ENCODE measurements around the gene CCNF. TPM values are rescaled to one million over a fixed set of nuclear protein-coding genes. Genes with fewer than 3 reads are reported as not detected.

CCNF gene
- total RNA-seq, 1 experiment from 2014 or later, result 60.8 TPM

GRCh38 chr16:2426941-2427361 is 2.3 kb upstream of the CCNF start:
- peaks cover 26% of the 10 kb centered on the region for H3K79me2 ChIP-seq (ENCODE audit: insufficient read depth, low read length)
- peaks cover 12 to 43% of the 10 kb centered on the region in 2 experiments; a peak in 3 of 4 replicates for H3K4me1 ChIP-seq (ENCODE audit: control insufficient read depth in 1 of 2, insufficient read depth in 2 of 2, low read length in 2 of 2)
- H3K27me3 ChIP-seq (ENCODE audit: insufficient read depth, low read length), result no peaks in the 10 kb centered on the region
- H3K4me3 ChIP-seq (replicated peaks in 1 of 2; ENCODE audit: low read depth in 1 of 2, low read length in 2 of 2), result no peak overlapping the region
- no peaks in the 10 kb centered on the region for H4K20me1 ChIP-seq (ENCODE audit: insufficient read depth)
- intact Hi-C loops (cut with micrococcal nuclease), result loop anchor here (5.0 to 10.0 kb wide), 3 partner anchors 35 to 162 kb away; partner anchors contain the start of genes RNPS1 and TEDC2
- DNase-seq (ENCODE audit: low read depth, low spot score) (no peak), ATAC-seq (no peak)
- BruUV-seq (replicated peaks), result no TSS peak
- no peak for TF ChIP-seq EZH2phosphoT487 (IDR thresholded peaks at IDR 0.05; ENCODE audit: borderline replicate concordance)
- no peak for TF ChIP-seq POLR2AphosphoS5 (IDR thresholded peaks at IDR 0.05; ENCODE audit: low read depth, low read length)
- TF ChIP-seq ZNF274 (IDR thresholded peaks at IDR 0.05; ENCODE audit: low read depth, low read length), result no peak
- no peak for TF ChIP-seq EZH2 (IDR thresholded peaks at IDR 0.05)
- no peak for TF ChIP-seq TCF7L2 (IDR thresholded peaks at IDR 0.05; ENCODE audit: borderline replicate concordance, extremely low read depth, insufficient read depth, insufficient read length)
- TF ChIP-seq SIN3A (IDR thresholded peaks at IDR 0.05; ENCODE audit: low read depth), result no peak
- TF ChIP-seq YY1 (IDR thresholded peaks at IDR 0.05; ENCODE audit: extremely low read depth, insufficient replicate concordance, low read depth, low read length), result no peak
- no peak for TF ChIP-seq MAX (IDR thresholded peaks at IDR 0.05)
- TF ChIP-seq JUND (IDR thresholded peaks at IDR 0.05), result no peak
- TF ChIP-seq SRF (IDR thresholded peaks at IDR 0.05; ENCODE audit: low read depth), result no peak
- no peak for TF ChIP-seq EGR1 (IDR thresholded peaks at IDR 0.05; ENCODE audit: low read depth)
- TF ChIP-seq CEBPB (IDR thresholded peaks at IDR 0.05; ENCODE audit: low read depth), result no peak
- no peak for TF ChIP-seq REST (IDR thresholded peaks at IDR 0.05; ENCODE audit: low read depth)
- H3K9ac ChIP-seq (ENCODE audit: low read length), result no peak overlapping the region
- RAD21 ChIA-PET (ENCODE audit: low non-redundant PET in 1 of 2, low total read pairs in 2 of 2, uncharacterized antibody in 2 of 2, unreplicated experiment in 2 of 2), result no interaction called here
- peaks cover 2 to 15% of the 10 kb centered on the region in 2 experiments; a peak in 2 of 4 replicates for H3K36me3 ChIP-seq (ENCODE audit: control insufficient read depth in 1 of 2, insufficient read depth in 2 of 2, low read length in 2 of 2)
- H3K9me3 ChIP-seq (ENCODE audit: control insufficient read depth in 1 of 2, insufficient read depth in 1 of 2, low read depth in 1 of 2, low read length in 2 of 2), result no peaks in the 10 kb centered on the region
- no peaks in the 10 kb centered on the region for H3K9me2 ChIP-seq (ENCODE audit: insufficient read depth)
- POLR2A ChIA-PET, result no interaction called here
- H3K4me2 ChIP-seq (ENCODE audit: low read length), result no peak overlapping the region
- no peak overlapping the region for H3K27ac ChIP-seq (ENCODE audit: low read depth, low read length)
- CTCF ChIA-PET, result no interaction called here
- no peak overlapping the region for H2AFZ ChIP-seq (ENCODE audit: low read depth, low read length, poor library complexity, severe bottlenecking)
